Thoracic aorta (tissue), 2 donors: Measurements from ENCODE around the gene FREM2. TPM values are rescaled to one million over a fixed set of nuclear protein-coding genes. Genes with fewer than 3 reads are reported as not detected.

ENCODE experiments used
- ATAC-seq: fragments of 150-250 bp; one replicate; pipeline ENCODE4 v1.8.0; 2017; ENCODE audit warnings: low read depth; ENCODE audit not compliant: insufficient number of reproducible peaks, low FRiP score
- DNase-seq: peaks from one replicate; pipeline ENCODE4 v3.0.0-alpha.2; 2020; ENCODE audit warnings: low spot score
- H3K27ac ChIP-seq, 2 donors: fragments of 200-600 bp; sonication (generic); 1 replicate in 1 of 2; 2 replicates in 1 of 2; pipeline ENCODE4 v1.5.1; 2016; ENCODE audit warnings: mild to moderate bottlenecking in 2 of 2, moderate library complexity in 2 of 2
- H3K27me3 ChIP-seq: fragments of 200-600 bp; sonication (generic); replicated peaks from 2 replicates; pipeline ENCODE4 v1.6.0; 2016; ENCODE audit warnings: mild to moderate bottlenecking; ENCODE audit not compliant: insufficient read depth
- H3K36me3 ChIP-seq: fragments of 200-600 bp; sonication (generic); one replicate; pipeline ENCODE4 v1.5.1; 2016
- H3K4me1 ChIP-seq, 2 donors: fragments of 200-600 bp; sonication (generic); 1 replicate in 1 of 2; 2 replicates in 1 of 2; pipeline versions ENCODE4 v1.5.1 to v1.6.0; 2016; ENCODE audit warnings: low read depth in 2 of 2, mild to moderate bottlenecking in 1 of 2; ENCODE audit not compliant: control insufficient read depth in 1 of 2
- H3K4me3 ChIP-seq: fragments of 200-600 bp; sonication (generic); 2 replicates; pipeline ENCODE4 v1.5.1; 2016; ENCODE audit warnings: mild to moderate bottlenecking
- H3K9me3 ChIP-seq: fragments of 200-600 bp; sonication (generic); 2 replicates; pipeline ENCODE4 v1.5.1; 2016
- CTCF ChIP-seq: fragments of 200-600 bp; sonication (generic); IDR thresholded peaks from one replicate; pipeline ENCODE4 v1.5.1; 2019; ENCODE audit warnings: antibody characterized with exemption
- total RNA-seq, 2 donors: library from RNA; depleted of rRNA; stranded (reverse); fragments of >200 nt; gene quantifications; one replicate each; pipeline versions ENCODE4 v1.1.0 to v1.2.3, GENCODE V29; 2016

FREM2 gene
- total RNA-seq, 2 donors from 2014 or later = 0.14 TPM; not detected in 1

- ATAC-seq = no peak
- TF ChIP-seq CTCF = no peak
Measured at GRCh38 chr13:38766799-38767198, 79.9 kb downstream of the FREM2 start.

GRCh38 chr13:38767506-38768265 is 80.8 kb downstream of the FREM2 start:
- H3K9me3 ChIP-seq = no peaks in the 10 kb centered on the region
- no peak for ATAC-seq
- H3K27ac ChIP-seq = no peak overlapping the region
- no peak for TF ChIP-seq CTCF
- DNase-seq = no peak
- H3K36me3 ChIP-seq = no peaks in the 10 kb centered on the region
- H3K4me1 ChIP-seq = no peaks in the 10 kb centered on the region
- H3K4me3 ChIP-seq = no peak overlapping the region
- H3K27me3 ChIP-seq = no peaks in the 10 kb centered on the region

More at GRCh38 chr13:38766799-38767198, 79.9 kb downstream of the FREM2 start:
- H3K36me3 ChIP-seq = no peaks in the 10 kb centered on the region
- no peak for DNase-seq
- H3K4me3 ChIP-seq = no peak overlapping the region
- H3K9me3 ChIP-seq = no peaks in the 10 kb centered on the region
- no peak overlapping the region for H3K27ac ChIP-seq
- no peaks in the 10 kb centered on the region for H3K4me1 ChIP-seq
- no peaks in the 10 kb centered on the region for H3K27me3 ChIP-seq

- Histone ChIP-seq H3K4me3 (no peak overlapping the region), H3K36me3 (no peaks in the 10 kb centered on the region), H3K27ac (no peak overlapping the region), H3K9me3 (no peaks in the 10 kb centered on the region), H3K27me3 (no peaks in the 10 kb centered on the region), H3K4me1 (no peaks in the 10 kb centered on the region)
- DNase-seq (no peak), ATAC-seq (no peak)
- no peak for TF ChIP-seq CTCF
Measured at GRCh38 chr13:38769526-38769925, 82.6 kb downstream of the FREM2 start.

GRCh38 chr13:38775085-38775484 is 88.2 kb downstream of the FREM2 start:
- Histone ChIP-seq H3K4me1 (no peaks in the 10 kb centered on the region), H3K27ac (no peak overlapping the region), H3K27me3 (no peaks in the 10 kb centered on the region), H3K36me3 (no peaks in the 10 kb centered on the region), H3K4me3 (no peak overlapping the region), H3K9me3 (no peaks in the 10 kb centered on the region)
- DNase-seq (no peak), ATAC-seq (no peak)
- TF ChIP-seq CTCF = no peak

GRCh38 chr13:38777347-38778119 is 90.7 kb downstream of the FREM2 start:
- no peak for DNase-seq
- no peaks in the 10 kb centered on the region for H3K36me3 ChIP-seq
- no peak overlapping the region for H3K27ac ChIP-seq
- H3K27me3 ChIP-seq = no peaks in the 10 kb centered on the region
- H3K9me3 ChIP-seq = no peaks in the 10 kb centered on the region
- no peak overlapping the region for H3K4me3 ChIP-seq
- no peak for TF ChIP-seq CTCF
- H3K4me1 ChIP-seq = no peaks in the 10 kb centered on the region
- no peak for ATAC-seq
